WERI-Rb-1 (cell line): ENCODE data around the gene ACSF3.

Experiments
- DNase-seq: peaks from one replicate; pipeline ENCODE4 v3.0.0-alpha.2; 2020
- H3K27ac ChIP-seq: fragments of 250-450 bp; sonication (Bioruptor Pico); 2 replicates; pipeline ENCODE4 v1.5.1; 2020; ENCODE audit warnings: mild to moderate bottlenecking, moderate library complexity
- H3K27me3 ChIP-seq: fragments of 250-450 bp; sonication (Bioruptor Pico); 2 replicates; pipeline ENCODE4 v1.5.1; 2021; ENCODE audit warnings: mild to moderate bottlenecking, low read depth, moderate library complexity; ENCODE audit not compliant: insufficient read depth, severe bottlenecking
- H3K36me3 ChIP-seq: fragments of 250-450 bp; sonication (Bioruptor Pico); 2 replicates; pipeline ENCODE4 v1.5.1; 2020; ENCODE audit warnings: mild to moderate bottlenecking, moderate library complexity
- H3K4me3 ChIP-seq: 2 replicates; pipeline ENCODE4 v1.5.1; 2011; ENCODE audit warnings: low read depth, mild to moderate bottlenecking, control low read depth, low read length
- H3K9me3 ChIP-seq: fragments of 250-450 bp; sonication (Bioruptor Pico); 2 replicates; pipeline ENCODE4 v1.5.1; 2021; ENCODE audit warnings: mild to moderate bottlenecking, moderate library complexity; ENCODE audit not compliant: severe bottlenecking
- TF ChIP-seq, protein P1 (sequence below): IDR thresholded peaks from 2 replicates; pipeline ENCODE4 v1.5.1; 2011; ENCODE audit warnings: low read depth, mild to moderate bottlenecking, control low read depth, inconsistent platforms, low read length

The ACSF3 gene

DNA sequence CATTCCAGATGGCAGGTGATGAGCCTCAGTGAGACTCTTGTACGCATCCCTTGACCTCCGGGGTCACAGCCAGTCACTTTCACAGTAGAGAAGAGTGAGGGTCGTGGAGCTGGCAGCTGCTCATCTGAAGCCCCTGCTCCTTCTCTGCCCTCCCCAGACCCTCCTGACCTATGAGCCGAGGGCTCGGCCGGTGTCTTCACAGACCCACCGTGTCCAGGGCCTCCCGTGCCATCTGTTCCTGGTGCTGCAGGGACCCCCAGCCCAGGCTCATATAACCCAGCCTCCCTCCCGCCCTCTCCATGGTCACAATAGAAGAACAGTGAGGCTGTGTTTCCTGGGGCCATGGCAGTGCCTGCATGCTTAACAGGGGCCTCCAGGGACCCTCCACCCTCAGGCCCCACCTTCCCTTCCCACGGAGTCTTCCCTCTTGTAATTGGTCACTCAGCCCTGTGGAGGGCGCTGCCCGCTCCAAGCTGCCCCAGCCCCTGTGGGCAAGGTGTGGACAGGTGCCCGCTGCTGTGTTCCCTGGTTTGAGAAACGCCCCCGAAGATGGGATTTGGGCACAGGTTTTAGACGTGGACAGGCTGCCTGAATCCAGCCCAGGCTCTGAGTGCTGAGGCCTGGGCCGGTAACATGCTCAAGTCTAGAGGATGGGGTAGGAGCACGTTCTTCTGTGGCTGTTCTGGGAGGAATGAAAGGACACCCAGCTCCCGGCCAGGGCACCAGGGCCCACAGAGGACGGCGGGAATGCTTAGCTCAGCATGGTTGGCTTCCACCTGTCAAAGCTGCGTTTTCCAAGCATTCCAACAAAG lies 38.7 kb downstream of the ACSF3 start:
- TF ChIP-seq, protein P1, sequence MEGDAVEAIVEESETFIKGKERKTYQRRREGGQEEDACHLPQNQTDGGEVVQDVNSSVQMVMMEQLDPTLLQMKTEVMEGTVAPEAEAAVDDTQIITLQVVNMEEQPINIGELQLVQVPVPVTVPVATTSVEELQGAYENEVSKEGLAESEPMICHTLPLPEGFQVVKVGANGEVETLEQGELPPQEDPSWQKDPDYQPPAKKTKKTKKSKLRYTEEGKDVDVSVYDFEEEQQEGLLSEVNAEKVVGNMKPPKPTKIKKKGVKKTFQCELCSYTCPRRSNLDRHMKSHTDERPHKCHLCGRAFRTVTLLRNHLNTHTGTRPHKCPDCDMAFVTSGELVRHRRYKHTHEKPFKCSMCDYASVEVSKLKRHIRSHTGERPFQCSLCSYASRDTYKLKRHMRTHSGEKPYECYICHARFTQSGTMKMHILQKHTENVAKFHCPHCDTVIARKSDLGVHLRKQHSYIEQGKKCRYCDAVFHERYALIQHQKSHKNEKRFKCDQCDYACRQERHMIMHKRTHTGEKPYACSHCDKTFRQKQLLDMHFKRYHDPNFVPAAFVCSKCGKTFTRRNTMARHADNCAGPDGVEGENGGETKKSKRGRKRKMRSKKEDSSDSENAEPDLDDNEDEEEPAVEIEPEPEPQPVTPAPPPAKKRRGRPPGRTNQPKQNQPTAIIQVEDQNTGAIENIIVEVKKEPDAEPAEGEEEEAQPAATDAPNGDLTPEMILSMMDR: 0 out of 2 replicates have a peak, but pooled peaks have one; percentile 2
- Histone ChIP-seq H3K27me3 (no peaks in the 10 kb centered on the region), H3K27ac (no peak overlapping the region), H3K36me3 (no peaks in the 10 kb centered on the region), H3K9me3 (no peaks in the 10 kb centered on the region), H3K4me3 (no peak overlapping the region)
- no peak for DNase-seq

- Histone ChIP-seq H3K9me3 (no peaks in the 10 kb centered on the region), H3K27me3 (no peaks in the 10 kb centered on the region), H3K27ac (no peak overlapping the region), H3K36me3 (no peaks in the 10 kb centered on the region), H3K4me3 (no peak overlapping the region)
- no peak for DNase-seq
- TF ChIP-seq, protein P1: no peak
Measured at GRCh38 chr16:89133457-89134127, 39.9 kb downstream of the ACSF3 start.

GRCh38 chr16:89134269-89134668 lies 40.6 kb downstream of the ACSF3 start:
- Histone ChIP-seq H3K4me3 (no peak overlapping the region), H3K27ac (no peak overlapping the region), H3K27me3 (no peaks in the 10 kb centered on the region), H3K36me3 (no peaks in the 10 kb centered on the region), H3K9me3 (no peaks in the 10 kb centered on the region)
- no peak for DNase-seq
- TF ChIP-seq, protein P1: no peak

- TF ChIP-seq, protein P1: no peak
- Histone ChIP-seq H3K27me3 (no peaks in the 10 kb centered on the region), H3K36me3 (no peaks in the 10 kb centered on the region), H3K27ac (no peak overlapping the region), H3K4me3 (no peak overlapping the region), H3K9me3 (no peaks in the 10 kb centered on the region)
- DNase-seq: no peak
Measured at GRCh38 chr16:89135166-89135565, 41.5 kb downstream of the ACSF3 start.

DNA sequence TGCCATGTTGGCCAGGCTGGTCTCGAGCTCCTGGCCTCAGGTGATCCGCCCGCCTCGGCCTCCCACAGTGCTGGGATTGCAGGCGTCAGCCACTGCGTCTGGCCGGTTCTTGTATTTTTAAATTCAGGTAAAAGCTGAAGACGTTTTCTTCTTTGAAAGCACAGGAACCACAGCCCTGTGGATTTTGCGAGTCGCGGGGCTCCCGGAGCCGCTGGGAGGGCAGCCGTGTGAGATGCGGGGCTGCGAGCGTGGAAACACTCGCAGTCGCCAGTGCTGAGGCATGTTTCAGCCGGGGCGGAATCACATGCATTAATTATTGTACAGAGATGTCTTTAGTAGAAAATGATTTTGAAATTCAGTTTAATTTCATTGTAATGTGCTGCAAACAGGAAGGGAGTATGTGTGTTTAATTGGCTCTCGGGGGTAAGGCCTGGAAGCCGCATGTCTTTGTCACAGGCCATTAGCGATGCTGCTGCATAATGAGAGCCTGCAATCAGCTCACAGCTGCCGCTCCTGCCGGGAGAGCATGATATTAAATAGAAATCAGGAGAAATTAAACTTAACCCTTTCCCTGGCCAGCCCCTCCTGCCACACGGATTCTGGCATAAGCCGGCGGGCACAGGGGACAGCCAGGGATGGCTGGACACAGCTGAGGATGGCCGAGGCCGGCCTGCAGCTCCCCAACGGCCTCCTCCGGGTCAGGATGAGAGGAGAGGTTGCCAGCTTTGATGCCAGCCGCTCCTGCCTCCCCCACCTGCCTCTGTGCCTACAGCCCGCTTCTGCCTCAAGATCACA lies 42.5 kb downstream of the ACSF3 start:
- Histone ChIP-seq H3K36me3 (no peaks in the 10 kb centered on the region), H3K27me3 (no peaks in the 10 kb centered on the region), H3K27ac (no peak overlapping the region), H3K9me3 (no peaks in the 10 kb centered on the region), H3K4me3 (no peak overlapping the region)
- TF ChIP-seq, protein P1: no peak
- no peak for DNase-seq
